HG02759 (cell line): ENCODE measurements around the gene SELE.
"Not testable (repeated sequence)": the region's sequence is repeated elsewhere in the genome, so short reads cannot be mapped to it uniquely, and the experiment has no call there.

Experiments used
- ATAC-seq: cut with Tn5 transposase; IDR thresholded peaks from one replicate; pipeline ENCODE4 v1.9.1; 2021; ENCODE audit warnings: mild to moderate bottlenecking, moderate library complexity; ENCODE audit not compliant: unreplicated experiment

The SELE gene

GRCh38 chr1:169724168-169724567, 9.7 kb downstream of the SELE start:
- ATAC-seq: no peak

GRCh38 chr1:169723763-169724162, 10.1 kb downstream of the SELE start:
- ATAC-seq: no peak

DNA sequence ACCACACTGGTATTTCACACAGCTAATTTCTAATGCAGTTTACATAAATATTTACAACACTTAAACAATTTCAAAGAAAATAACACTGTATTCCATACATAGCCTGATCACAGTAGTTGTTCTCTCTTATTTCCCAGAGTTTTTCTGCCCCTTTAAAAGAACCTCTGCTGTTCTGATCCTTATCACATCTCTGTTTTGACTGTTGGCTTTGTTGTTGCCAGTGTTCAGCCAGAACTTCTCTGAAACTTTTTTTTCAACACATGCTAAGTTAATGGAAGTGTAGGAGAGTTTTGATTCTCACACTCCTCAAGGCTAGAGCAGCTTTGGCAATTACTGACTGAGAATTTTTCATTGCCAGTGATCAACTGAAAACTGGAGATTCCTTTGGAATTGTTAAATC, 11.1 kb downstream of the SELE start:
- no peak for ATAC-seq

DNA sequence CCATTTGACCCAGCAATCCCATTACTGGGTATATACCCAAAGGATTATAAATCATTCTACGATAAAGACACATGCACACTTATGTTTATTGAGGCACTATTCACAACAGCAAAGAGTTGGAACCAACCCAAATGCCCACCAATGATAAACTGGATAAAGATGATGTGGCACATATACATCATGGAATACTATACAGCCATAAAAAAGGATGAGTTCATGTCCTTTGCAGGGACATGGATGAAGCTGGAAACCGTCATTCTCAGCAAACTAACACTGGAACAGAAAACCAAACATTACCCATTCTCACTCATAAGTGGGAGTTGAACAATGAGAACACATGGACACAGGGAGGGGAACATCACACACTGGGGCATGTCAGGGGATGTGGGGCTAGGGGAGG, 18.8 kb downstream of the SELE start:
- ATAC-seq: not testable (repeated sequence)

GRCh38 chr1:169713090-169713489, 20.8 kb downstream of the SELE start:
- not testable (repeated sequence) for ATAC-seq

- ATAC-seq: no peak
These were observed 21.6 kb downstream of the SELE start for GRCh38 chr1:169712309-169712631.

GRCh38 chr1:169711469-169712308, 22.2 kb downstream of the SELE start, which contains the start of gene SELL:
Gene SELL, minus strand, starts transcription at chr1:169711620. Its CDS starts 122 bp downstream, at chr1:169711498.
- ATAC-seq: peak; percentile 79

- ATAC-seq: no peak
These were observed 25.2 kb downstream of the SELE start for GRCh38 chr1:169708647-169709046.

DNA sequence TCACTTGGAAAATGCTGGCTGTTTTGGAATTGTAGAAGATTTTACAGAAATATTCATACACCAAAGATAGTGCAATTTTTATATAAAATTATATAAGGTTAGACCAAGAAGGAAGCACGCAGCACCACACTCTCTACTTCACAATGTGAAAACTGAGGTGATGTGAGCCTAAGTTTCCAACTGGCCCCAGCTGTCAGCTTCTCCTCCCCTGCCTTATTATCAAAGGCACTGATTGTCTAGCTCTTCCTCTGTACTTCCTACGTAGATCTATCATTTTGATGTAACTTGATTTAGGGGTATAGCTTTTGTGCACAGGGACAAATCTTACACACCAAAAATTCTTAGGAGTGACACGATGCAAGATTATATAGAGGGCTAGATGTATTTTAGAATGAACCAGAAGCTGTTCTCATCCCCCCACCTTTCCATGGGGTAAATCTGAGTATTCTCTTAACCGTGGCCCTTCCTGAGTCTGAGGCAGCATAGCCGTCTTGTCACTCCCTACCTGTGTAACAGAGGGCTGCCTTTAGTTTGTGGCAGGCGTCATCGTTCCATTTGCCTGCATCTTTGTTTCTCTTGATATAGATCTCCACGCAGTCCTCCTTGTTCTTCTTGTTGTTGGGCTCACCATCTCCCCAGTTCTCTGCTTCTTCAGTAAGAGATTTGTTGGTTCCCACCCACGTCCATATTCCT, 25.8 kb downstream of the SELE start:
- ATAC-seq: no peak

DNA sequence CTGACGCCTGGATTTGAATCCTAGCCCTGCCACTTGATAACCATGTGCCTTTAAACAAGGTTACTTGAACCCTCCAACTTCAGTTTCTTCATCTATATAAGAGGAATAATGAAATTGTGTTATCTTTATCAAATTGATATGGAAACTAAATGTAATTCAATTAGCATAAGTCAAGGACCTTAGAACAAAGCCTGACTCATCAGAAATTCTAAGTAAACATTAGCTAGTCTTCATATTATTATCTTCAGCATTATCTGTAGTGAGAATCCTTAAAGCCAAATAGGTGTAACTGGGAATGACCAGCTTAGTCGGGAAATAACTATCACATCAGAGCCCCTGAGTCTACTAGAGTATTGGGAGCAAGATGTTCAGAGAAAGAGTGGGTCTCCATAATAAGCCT, 29.1 kb downstream of the SELE start:
- ATAC-seq: no peak

DNA sequence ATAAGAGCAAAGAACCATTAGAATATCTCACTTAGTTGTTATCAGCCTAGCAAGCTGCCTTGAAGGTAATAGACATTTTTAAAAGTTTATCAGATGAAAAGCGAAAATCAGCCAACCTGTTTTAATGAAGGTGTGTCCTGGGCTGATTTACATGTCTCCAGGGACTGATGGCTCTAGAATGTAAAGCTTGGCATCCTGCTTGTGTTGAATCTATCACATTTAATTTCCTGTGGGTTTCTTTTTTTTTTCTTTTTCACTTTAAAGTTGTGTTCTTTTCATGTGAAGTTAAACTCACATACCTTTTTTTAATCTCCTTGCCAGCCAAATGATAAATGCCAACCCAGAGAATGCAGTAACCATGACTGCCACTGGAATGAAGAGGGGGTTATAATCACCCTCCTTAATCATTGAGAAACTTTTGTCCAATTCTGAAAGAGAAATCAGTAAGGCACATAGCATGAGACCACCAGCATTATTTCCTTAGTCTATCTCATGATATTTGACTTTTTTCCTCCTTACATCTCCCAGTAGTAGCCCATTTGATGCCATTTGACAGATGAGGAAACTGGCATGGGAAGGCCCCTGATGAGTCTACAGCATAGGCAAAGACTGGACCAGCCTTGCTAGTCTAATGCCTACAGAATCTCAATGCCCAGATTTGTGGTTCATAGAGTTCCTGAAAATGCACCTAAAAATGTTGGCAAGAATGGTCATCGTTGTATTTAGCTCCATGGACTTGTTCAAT, 32.4 kb downstream of the SELE start:
- no peak for ATAC-seq

DNA sequence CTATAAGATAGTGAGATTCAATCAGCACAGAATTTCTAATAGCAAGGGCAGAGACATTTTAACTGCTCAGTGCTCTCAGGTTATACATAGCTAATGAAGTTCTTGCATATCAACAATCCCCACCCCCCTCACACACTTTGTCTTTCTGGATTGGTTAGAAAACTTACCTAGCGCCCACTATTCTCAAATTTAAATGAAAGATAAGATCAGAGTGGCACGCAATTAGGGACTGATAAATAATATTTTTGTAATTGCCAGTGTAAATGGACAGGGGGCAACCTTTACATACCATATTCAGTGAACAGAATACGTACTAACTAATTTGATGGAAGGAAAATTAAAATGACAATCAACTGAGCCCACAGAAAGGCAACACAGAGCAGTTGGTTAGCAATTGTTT, 34.2 kb downstream of the SELE start:
- no peak for ATAC-seq

DNA sequence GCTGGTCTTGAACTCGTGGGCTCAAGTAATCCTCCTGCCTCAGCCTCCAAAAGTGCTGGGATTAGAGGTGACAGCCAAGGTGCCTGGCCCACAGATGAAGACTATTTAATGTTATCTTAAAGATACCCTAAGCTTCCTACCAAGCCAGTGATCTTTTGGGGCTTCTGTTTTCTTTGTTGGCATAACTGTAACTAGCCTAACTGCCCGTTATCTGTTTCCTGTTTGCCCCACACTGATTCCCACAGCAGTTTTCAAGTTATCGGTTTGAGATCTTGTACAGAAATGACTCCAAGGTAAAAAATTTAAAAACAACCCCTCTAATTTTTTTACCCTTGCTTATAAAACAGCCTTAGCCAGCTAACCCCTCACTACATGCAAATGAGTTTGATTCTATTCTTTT, 34.9 kb downstream of the SELE start:
- no peak for ATAC-seq

GRCh38 chr1:169697755-169698154, 36.1 kb downstream of the SELE start:
- peak; percentile 39 for ATAC-seq

DNA sequence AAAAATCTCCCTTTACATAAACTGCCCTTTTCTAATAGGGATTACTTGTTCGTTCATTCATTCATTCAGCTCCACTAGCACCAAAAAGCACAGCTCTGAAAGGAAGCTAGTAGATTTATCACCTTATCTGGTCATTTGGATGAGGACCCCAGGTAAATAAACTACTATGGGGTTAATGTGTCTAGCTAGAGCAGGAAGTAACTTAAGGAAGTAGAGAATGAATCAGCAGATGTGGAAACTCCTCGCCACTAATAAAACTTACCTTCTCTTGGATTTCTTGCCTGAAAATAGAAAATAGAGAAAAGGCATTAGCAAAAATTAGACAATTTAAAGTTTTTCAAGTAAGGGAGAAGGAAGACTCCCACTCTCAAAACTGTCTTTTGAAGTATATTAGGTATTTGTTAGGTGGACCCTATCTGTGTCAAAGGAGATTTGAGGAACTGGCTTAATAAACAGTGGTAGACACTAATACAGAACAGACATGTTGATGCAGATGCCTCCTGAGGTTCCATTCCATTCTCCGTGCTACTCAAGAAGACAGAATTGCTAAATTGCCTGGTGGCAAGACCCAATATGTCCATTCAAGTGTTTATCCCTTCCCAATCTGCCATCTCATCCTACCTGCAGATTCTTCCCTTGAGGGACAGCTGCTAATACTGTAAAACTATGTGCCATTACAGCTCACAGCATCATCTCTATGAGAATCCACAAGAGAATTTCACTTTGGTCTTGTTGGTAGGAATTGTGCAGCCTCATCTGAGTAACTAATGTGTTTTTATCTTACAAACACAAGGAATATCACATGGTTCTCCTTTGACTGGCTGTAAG, 37.4 kb downstream of the SELE start:
- ATAC-seq: no peak

DNA sequence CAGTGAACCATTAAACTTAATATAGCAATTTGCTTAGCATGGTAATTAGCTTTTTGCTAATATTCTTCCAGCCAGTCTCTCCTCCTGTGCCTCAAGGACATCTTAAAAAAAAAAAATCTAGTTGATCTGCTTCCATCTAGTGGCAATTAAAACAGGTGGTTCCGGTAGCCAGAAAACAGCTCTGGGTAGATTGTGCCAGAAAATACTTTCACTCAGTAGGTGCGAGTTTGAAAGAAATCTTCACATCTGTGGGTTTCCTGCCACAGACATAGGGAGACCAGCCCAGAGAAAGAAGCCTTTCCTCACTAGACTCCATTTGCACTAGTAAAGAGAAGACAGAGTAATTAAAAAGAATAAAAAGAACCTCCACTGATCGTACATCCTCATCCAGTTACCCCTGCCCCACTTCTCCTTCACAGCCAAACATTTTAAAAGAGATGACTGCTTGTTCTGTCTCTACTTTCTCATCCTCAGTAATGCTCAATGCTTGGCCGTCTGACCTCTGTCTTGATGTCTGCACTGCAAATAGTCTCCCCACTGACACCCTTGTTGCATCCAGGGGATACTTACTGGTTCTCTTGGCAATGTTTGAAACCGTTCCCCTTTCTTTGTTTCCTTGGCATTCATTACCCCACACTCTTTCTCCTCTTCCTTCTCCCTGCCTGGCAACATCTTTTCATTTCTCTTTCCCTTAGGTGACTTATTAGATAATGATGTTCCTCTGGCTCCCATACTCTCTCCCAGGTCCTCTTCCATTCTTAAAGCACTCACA, 39.4 kb downstream of the SELE start:
- ATAC-seq: no peak

- peak; percentile 52 for ATAC-seq
These were observed 41.0 kb downstream of the SELE start for GRCh38 chr1:169692756-169693460.

DNA sequence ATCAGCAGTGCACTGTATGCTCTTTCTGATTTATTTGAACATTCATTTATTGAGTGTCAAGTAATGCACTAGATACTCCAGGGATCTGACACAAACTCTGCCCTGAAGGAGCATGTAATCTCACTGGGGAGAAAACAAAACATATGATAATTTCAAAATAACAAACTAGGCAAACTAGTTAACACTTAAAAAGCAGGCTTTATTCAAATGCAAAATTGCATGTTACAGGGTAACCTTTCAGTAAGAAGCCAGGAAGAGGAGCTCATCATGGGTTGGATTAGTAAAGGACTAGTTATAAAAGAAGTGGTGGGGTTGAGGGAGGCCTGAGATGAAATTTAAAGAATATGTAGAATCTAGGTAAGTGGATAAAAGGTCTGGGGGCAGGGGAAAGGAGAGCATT, 43.4 kb downstream of the SELE start:
- ATAC-seq: no peak

GRCh38 chr1:169689395-169689794, 44.5 kb downstream of the SELE start:
- ATAC-seq: no peak
